ENCODE data around the gene DENND1A.
"Not testable (repeated sequence)": the region's sequence is repeated elsewhere in the genome, so short reads cannot be mapped to it uniquely, and the experiment has no call there.

DENND1A gene

GRCh38 chr9:123746765-123747164 lies 183.2 kb downstream of the DENND1A start:
- DNase-seq (ENCODE audit: low read depth, low spot score) = no peak
- no peak overlapping the region for H3K27ac ChIP-seq

- DNase-seq (ENCODE audit: low read depth, low spot score) = no peak
- H3K27ac ChIP-seq = no peak overlapping the region
Observed at GRCh38 chr9:123745933-123746332, 184.0 kb downstream of the DENND1A start.

GRCh38 chr9:123745451-123745850 lies 184.5 kb downstream of the DENND1A start:
- H3K27ac ChIP-seq = no peak overlapping the region
- no peak for DNase-seq (ENCODE audit: low read depth, low spot score)

GRCh38 chr9:123743737-123744136 lies 186.2 kb downstream of the DENND1A start:
- no peak overlapping the region for H3K27ac ChIP-seq
- no peak for DNase-seq (ENCODE audit: low read depth, low spot score)

GRCh38 chr9:123742009-123742767 lies 187.7 kb downstream of the DENND1A start:
- no peak for DNase-seq (ENCODE audit: low read depth, low spot score)
- H3K27ac ChIP-seq = no peak overlapping the region

GRCh38 chr9:123741214-123741613 lies 188.7 kb downstream of the DENND1A start:
- no peak overlapping the region for H3K27ac ChIP-seq
- DNase-seq (ENCODE audit: low read depth, low spot score) = no peak

GRCh38 chr9:123739902-123740301 lies 190.0 kb downstream of the DENND1A start:
- DNase-seq (ENCODE audit: low read depth, low spot score) = no peak
- H3K27ac ChIP-seq = no peak overlapping the region

GRCh38 chr9:123739387-123739786 lies 190.5 kb downstream of the DENND1A start:
- H3K27ac ChIP-seq = no peak overlapping the region
- no peak for DNase-seq (ENCODE audit: low read depth, low spot score)

- no peak overlapping the region for H3K27ac ChIP-seq
- no peak for DNase-seq (ENCODE audit: low read depth, low spot score)
Observed at GRCh38 chr9:123738648-123739047, 191.3 kb downstream of the DENND1A start.

GRCh38 chr9:123735376-123735775 lies 194.6 kb downstream of the DENND1A start:
- DNase-seq (ENCODE audit: low read depth, low spot score) = no peak
- H3K27ac ChIP-seq = no peak overlapping the region

- DNase-seq (ENCODE audit: low read depth, low spot score); H3K27ac ChIP-seq: not testable (repeated sequence)
Observed at GRCh38 chr9:123728571-123728970, 201.4 kb downstream of the DENND1A start.

- H3K27ac ChIP-seq = no peak overlapping the region
Observed at GRCh38 chr9:123727332-123727731, 202.6 kb downstream of the DENND1A start.

GRCh38 chr9:123725389-123725788 lies 204.5 kb downstream of the DENND1A start:
- DNase-seq (ENCODE audit: low read depth, low spot score) = no peak
- H3K27ac ChIP-seq = no peak overlapping the region

More at GRCh38 chr9:123727332-123727731, 202.6 kb downstream of the DENND1A start:
- DNase-seq (ENCODE audit: low read depth, low spot score) = no peak

GRCh38 chr9:123724211-123724796 lies 205.6 kb downstream of the DENND1A start:
- DNase-seq (ENCODE audit: low read depth, low spot score) = no peak
- no peak overlapping the region for H3K27ac ChIP-seq

GRCh38 chr9:123723135-123723875 lies 206.6 kb downstream of the DENND1A start:
- H3K27ac ChIP-seq = no peak overlapping the region
- no peak for DNase-seq (ENCODE audit: low read depth, low spot score)

GRCh38 chr9:123722378-123722777 lies 207.5 kb downstream of the DENND1A start:
- H3K27ac ChIP-seq = no peak overlapping the region
- DNase-seq (ENCODE audit: low read depth, low spot score) = no peak

- DNase-seq (ENCODE audit: low read depth, low spot score) = no peak
- H3K27ac ChIP-seq = no peak overlapping the region
Observed at GRCh38 chr9:123718188-123718587, 211.7 kb downstream of the DENND1A start.

GRCh38 chr9:123717581-123718175 lies 212.2 kb downstream of the DENND1A start:
- no peak for DNase-seq (ENCODE audit: low read depth, low spot score)
- no peak overlapping the region for H3K27ac ChIP-seq

- no peak for DNase-seq (ENCODE audit: low read depth, low spot score)
- no peak overlapping the region for H3K27ac ChIP-seq
Observed at GRCh38 chr9:123716339-123716945, 213.5 kb downstream of the DENND1A start.

GRCh38 chr9:123715258-123715657 lies 214.7 kb downstream of the DENND1A start:
- H3K27ac ChIP-seq = no peak overlapping the region
- no peak for DNase-seq (ENCODE audit: low read depth, low spot score)

All from epithelial cell of prostate (primary cell).